ENCODE data around the gene PSMC6.

The PSMC6 gene

GRCh38 chr14:52693036-52693435 lies 14.0 kb upstream of the PSMC6 start:
- Histone ChIP-seq H3K36me3 (ENCODE audit: control insufficient read depth in 2 of 2, insufficient read depth in 2 of 2, low read length in 2 of 2) (no peaks in the 10 kb centered on the region), H3K9me3 (ENCODE audit: control insufficient read depth in 2 of 2, low read length in 2 of 2) (no peaks in the 10 kb centered on the region), H3K27me3 (ENCODE audit: control insufficient read depth in 1 of 2, insufficient read depth in 2 of 2, low read length in 2 of 2) (no peaks in the 10 kb centered on the region), H3K4me3 (ENCODE audit: low read length in 2 of 2) (no peak overlapping the region), H3K27ac (ENCODE audit: low read length) (no peak overlapping the region), H3K9ac (ENCODE audit: low read length in 2 of 2) (no peak overlapping the region), H3K4me1 (ENCODE audit: control insufficient read depth, insufficient read depth, low read length) (peaks cover 6% of the 10 kb centered on the region)

- H3K4me1 ChIP-seq (ENCODE audit: control insufficient read depth, insufficient read depth, low read length), result peaks cover 6% of the 10 kb centered on the region
- no peaks in the 10 kb centered on the region for H3K27me3 ChIP-seq (ENCODE audit: control insufficient read depth in 1 of 2, insufficient read depth in 2 of 2, low read length in 2 of 2)
- no peak overlapping the region for H3K9ac ChIP-seq (ENCODE audit: low read length in 2 of 2)
- H3K27ac ChIP-seq (ENCODE audit: low read length), result no peak overlapping the region
- no peaks in the 10 kb centered on the region for H3K9me3 ChIP-seq (ENCODE audit: control insufficient read depth in 2 of 2, low read length in 2 of 2)
- no peaks in the 10 kb centered on the region for H3K36me3 ChIP-seq (ENCODE audit: control insufficient read depth in 2 of 2, insufficient read depth in 2 of 2, low read length in 2 of 2)
- H3K4me3 ChIP-seq (ENCODE audit: low read length in 2 of 2), result no peak overlapping the region
These were observed 13.5 kb upstream of the PSMC6 start for GRCh38 chr14:52693532-52693931.

GRCh38 chr14:52694761-52695480 lies 12.1 kb upstream of the PSMC6 start:
- H3K4me3 ChIP-seq (ENCODE audit: low read length in 2 of 2), result peak overlapping the region; percentile 73 to 94
- no peaks in the 10 kb centered on the region for H3K9me3 ChIP-seq (ENCODE audit: control insufficient read depth in 2 of 2, low read length in 2 of 2)
- peak overlapping the region; percentile 86 to 92 for H3K9ac ChIP-seq (ENCODE audit: low read length in 2 of 2)
- H3K36me3 ChIP-seq (ENCODE audit: control insufficient read depth in 2 of 2, insufficient read depth in 2 of 2, low read length in 2 of 2), result no peaks in the 10 kb centered on the region
- peak overlapping the region; percentile 85 for H3K27ac ChIP-seq (ENCODE audit: low read length)
- no peaks in the 10 kb centered on the region for H3K27me3 ChIP-seq (ENCODE audit: control insufficient read depth in 1 of 2, insufficient read depth in 2 of 2, low read length in 2 of 2)
- H3K4me1 ChIP-seq (ENCODE audit: control insufficient read depth, insufficient read depth, low read length), result peaks cover 6% of the 10 kb centered on the region

GRCh38 chr14:52695481-52696091 lies 11.4 kb upstream of the PSMC6 start, which contains the start of gene ERO1A:
Gene ERO1A, minus strand, starts transcription at chr14:52695558. Its CDS starts 77 bp downstream, at chr14:52695481.
- Histone ChIP-seq H3K36me3 (ENCODE audit: control insufficient read depth in 2 of 2, insufficient read depth in 2 of 2, low read length in 2 of 2) (no peaks in the 10 kb centered on the region), H3K4me3 (ENCODE audit: low read length in 2 of 2) (peak within 1 kb of the TSS; percentile 73 to 94), H3K27me3 (ENCODE audit: control insufficient read depth in 1 of 2, insufficient read depth in 2 of 2, low read length in 2 of 2) (no peaks in the 10 kb centered on the region), H3K9me3 (ENCODE audit: control insufficient read depth in 2 of 2, low read length in 2 of 2) (no peaks in the 10 kb centered on the region), H3K9ac (ENCODE audit: low read length in 2 of 2) (peak within 1 kb of the TSS; percentile 86 to 92), H3K4me1 (ENCODE audit: control insufficient read depth, insufficient read depth, low read length) (peaks cover 6% of the 10 kb centered on the region), H3K27ac (ENCODE audit: low read length) (peak within 1 kb of the TSS; percentile 85)

- Histone ChIP-seq H3K9ac (ENCODE audit: low read length in 2 of 2) (no peak overlapping the region), H3K9me3 (ENCODE audit: control insufficient read depth in 2 of 2, low read length in 2 of 2) (no peaks in the 10 kb centered on the region), H3K27ac (ENCODE audit: low read length) (no peak overlapping the region), H3K36me3 (ENCODE audit: control insufficient read depth in 2 of 2, insufficient read depth in 2 of 2, low read length in 2 of 2) (no peaks in the 10 kb centered on the region), H3K4me3 (ENCODE audit: low read length in 2 of 2) (no peak overlapping the region), H3K4me1 (ENCODE audit: control insufficient read depth, insufficient read depth, low read length) (no peaks in the 10 kb centered on the region), H3K27me3 (ENCODE audit: control insufficient read depth in 1 of 2, insufficient read depth in 2 of 2, low read length in 2 of 2) (no peaks in the 10 kb centered on the region)
These were observed 6.3 kb upstream of the PSMC6 start for GRCh38 chr14:52700701-52701172.

GRCh38 chr14:52701223-52701622 lies 5.8 kb upstream of the PSMC6 start:
- no peak overlapping the region for H3K27ac ChIP-seq (ENCODE audit: low read length)
- H3K4me3 ChIP-seq (ENCODE audit: low read length in 2 of 2), result no peak overlapping the region
- H3K4me1 ChIP-seq (ENCODE audit: control insufficient read depth, insufficient read depth, low read length), result peaks cover under 1% of the 10 kb centered on the region
- H3K9ac ChIP-seq (ENCODE audit: low read length in 2 of 2), result no peak overlapping the region
- no peaks in the 10 kb centered on the region for H3K9me3 ChIP-seq (ENCODE audit: control insufficient read depth in 2 of 2, low read length in 2 of 2)
- no peaks in the 10 kb centered on the region for H3K27me3 ChIP-seq (ENCODE audit: control insufficient read depth in 1 of 2, insufficient read depth in 2 of 2, low read length in 2 of 2)
- no peaks in the 10 kb centered on the region for H3K36me3 ChIP-seq (ENCODE audit: control insufficient read depth in 2 of 2, insufficient read depth in 2 of 2, low read length in 2 of 2)

GRCh38 chr14:52703225-52703624 lies 3.8 kb upstream of the PSMC6 start:
- Histone ChIP-seq H3K27ac (ENCODE audit: low read length) (no peak overlapping the region), H3K9ac (ENCODE audit: low read length in 2 of 2) (no peak overlapping the region), H3K27me3 (ENCODE audit: control insufficient read depth in 1 of 2, insufficient read depth in 2 of 2, low read length in 2 of 2) (no peaks in the 10 kb centered on the region)

GRCh38 chr14:52703664-52704063 lies 3.3 kb upstream of the PSMC6 start:
- H3K36me3 ChIP-seq (ENCODE audit: control insufficient read depth in 2 of 2, insufficient read depth in 2 of 2, low read length in 2 of 2), result no peaks in the 10 kb centered on the region
- H3K27me3 ChIP-seq (ENCODE audit: control insufficient read depth in 1 of 2, insufficient read depth in 2 of 2, low read length in 2 of 2), result no peaks in the 10 kb centered on the region
- H3K9me3 ChIP-seq (ENCODE audit: control insufficient read depth in 2 of 2, low read length in 2 of 2), result no peaks in the 10 kb centered on the region
- H3K4me1 ChIP-seq (ENCODE audit: control insufficient read depth, insufficient read depth, low read length), result peaks cover 5% of the 10 kb centered on the region
- H3K9ac ChIP-seq (ENCODE audit: low read length in 2 of 2), result no peak overlapping the region
- no peak overlapping the region for H3K27ac ChIP-seq (ENCODE audit: low read length)
- H3K4me3 ChIP-seq (ENCODE audit: low read length in 2 of 2), result no peak overlapping the region

More at GRCh38 chr14:52703225-52703624, 3.8 kb upstream of the PSMC6 start:
- H3K9me3 ChIP-seq (ENCODE audit: control insufficient read depth in 2 of 2, low read length in 2 of 2), result no peaks in the 10 kb centered on the region
- H3K36me3 ChIP-seq (ENCODE audit: control insufficient read depth in 2 of 2, insufficient read depth in 2 of 2, low read length in 2 of 2), result no peaks in the 10 kb centered on the region
- peaks cover 5% of the 10 kb centered on the region for H3K4me1 ChIP-seq (ENCODE audit: control insufficient read depth, insufficient read depth, low read length)
- no peak overlapping the region for H3K4me3 ChIP-seq (ENCODE audit: low read length in 2 of 2)

- H3K9ac ChIP-seq (ENCODE audit: low read length in 2 of 2), result peak overlapping the region; percentile 80 to 90
- H3K36me3 ChIP-seq (ENCODE audit: control insufficient read depth in 2 of 2, insufficient read depth in 2 of 2, low read length in 2 of 2), result peaks cover 6 to 9% of the 10 kb centered on the region in 2 donors
- H3K4me1 ChIP-seq (ENCODE audit: control insufficient read depth, insufficient read depth, low read length), result peaks cover 5% of the 10 kb centered on the region
- H3K9me3 ChIP-seq (ENCODE audit: control insufficient read depth in 2 of 2, low read length in 2 of 2), result no peaks in the 10 kb centered on the region
- no peaks in the 10 kb centered on the region for H3K27me3 ChIP-seq (ENCODE audit: control insufficient read depth in 1 of 2, insufficient read depth in 2 of 2, low read length in 2 of 2)
- peak overlapping the region; percentile 89 for H3K27ac ChIP-seq (ENCODE audit: low read length)
- H3K4me3 ChIP-seq (ENCODE audit: low read length in 2 of 2), result peak overlapping the region; percentile 96 to 97
These were observed 714 bp upstream of the PSMC6 start for GRCh38 chr14:52706286-52706685.

GRCh38 chr14:52711666-52712065 lies 4.7 kb downstream of the PSMC6 start:
- Histone ChIP-seq H3K4me1 (ENCODE audit: control insufficient read depth, insufficient read depth, low read length) (peaks cover under 1% of the 10 kb centered on the region), H3K27me3 (ENCODE audit: control insufficient read depth in 1 of 2, insufficient read depth in 2 of 2, low read length in 2 of 2) (no peaks in the 10 kb centered on the region), H3K36me3 (ENCODE audit: control insufficient read depth in 2 of 2, insufficient read depth in 2 of 2, low read length in 2 of 2) (peaks cover 27 to 44% of the 10 kb centered on the region in 2 donors), H3K27ac (ENCODE audit: low read length) (no peak overlapping the region), H3K9ac (ENCODE audit: low read length in 2 of 2) (no peak overlapping the region), H3K4me3 (ENCODE audit: low read length in 2 of 2) (no peak overlapping the region), H3K9me3 (ENCODE audit: control insufficient read depth in 2 of 2, low read length in 2 of 2) (no peaks in the 10 kb centered on the region)

- Histone ChIP-seq H3K36me3 (ENCODE audit: control insufficient read depth in 2 of 2, insufficient read depth in 2 of 2, low read length in 2 of 2) (peaks cover 31 to 62% of the 10 kb centered on the region in 2 donors), H3K9ac (ENCODE audit: low read length in 2 of 2) (no peak overlapping the region), H3K27me3 (ENCODE audit: control insufficient read depth in 1 of 2, insufficient read depth in 2 of 2, low read length in 2 of 2) (no peaks in the 10 kb centered on the region), H3K4me1 (ENCODE audit: control insufficient read depth, insufficient read depth, low read length) (no peaks in the 10 kb centered on the region), H3K27ac (ENCODE audit: low read length) (no peak overlapping the region), H3K9me3 (ENCODE audit: control insufficient read depth in 2 of 2, low read length in 2 of 2) (no peaks in the 10 kb centered on the region), H3K4me3 (ENCODE audit: low read length in 2 of 2) (no peak overlapping the region)
These were observed 9.2 kb downstream of the PSMC6 start for GRCh38 chr14:52716155-52716554.

All from stomach smooth muscle (tissue), 2 donors.